ENCODE measurements around the gene COG6.

The COG6 gene

DNA sequence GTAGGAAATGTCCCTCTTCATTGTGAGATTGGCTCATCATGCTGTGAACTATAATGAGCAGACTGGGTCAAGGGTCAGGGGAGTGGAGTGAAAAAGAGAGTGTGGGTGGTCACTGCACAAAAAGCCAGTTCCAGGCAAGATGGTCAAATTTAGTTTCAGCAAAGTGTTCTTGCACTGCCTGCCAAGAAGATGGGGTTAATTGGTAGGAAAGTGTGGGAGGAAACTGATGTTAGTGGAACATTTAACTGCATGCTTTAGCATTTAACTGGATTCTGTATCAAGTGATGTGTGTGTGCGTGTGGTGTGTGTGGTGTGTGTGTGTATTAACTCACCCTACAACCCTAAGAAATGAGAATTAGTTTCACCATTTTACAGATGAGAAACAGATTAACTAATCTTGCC lies 131.6 kb downstream of the COG6 start:
- TF ChIP-seq, protein P1, sequence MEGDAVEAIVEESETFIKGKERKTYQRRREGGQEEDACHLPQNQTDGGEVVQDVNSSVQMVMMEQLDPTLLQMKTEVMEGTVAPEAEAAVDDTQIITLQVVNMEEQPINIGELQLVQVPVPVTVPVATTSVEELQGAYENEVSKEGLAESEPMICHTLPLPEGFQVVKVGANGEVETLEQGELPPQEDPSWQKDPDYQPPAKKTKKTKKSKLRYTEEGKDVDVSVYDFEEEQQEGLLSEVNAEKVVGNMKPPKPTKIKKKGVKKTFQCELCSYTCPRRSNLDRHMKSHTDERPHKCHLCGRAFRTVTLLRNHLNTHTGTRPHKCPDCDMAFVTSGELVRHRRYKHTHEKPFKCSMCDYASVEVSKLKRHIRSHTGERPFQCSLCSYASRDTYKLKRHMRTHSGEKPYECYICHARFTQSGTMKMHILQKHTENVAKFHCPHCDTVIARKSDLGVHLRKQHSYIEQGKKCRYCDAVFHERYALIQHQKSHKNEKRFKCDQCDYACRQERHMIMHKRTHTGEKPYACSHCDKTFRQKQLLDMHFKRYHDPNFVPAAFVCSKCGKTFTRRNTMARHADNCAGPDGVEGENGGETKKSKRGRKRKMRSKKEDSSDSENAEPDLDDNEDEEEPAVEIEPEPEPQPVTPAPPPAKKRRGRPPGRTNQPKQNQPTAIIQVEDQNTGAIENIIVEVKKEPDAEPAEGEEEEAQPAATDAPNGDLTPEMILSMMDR (IDR thresholded peaks at IDR 0.05; ENCODE audit: insufficient read depth, missing control alignments), result no peak
- FAIRE-seq, result no peak
- DNase-seq (ENCODE audit: insufficient read length, low spot score), result no peak

DNA sequence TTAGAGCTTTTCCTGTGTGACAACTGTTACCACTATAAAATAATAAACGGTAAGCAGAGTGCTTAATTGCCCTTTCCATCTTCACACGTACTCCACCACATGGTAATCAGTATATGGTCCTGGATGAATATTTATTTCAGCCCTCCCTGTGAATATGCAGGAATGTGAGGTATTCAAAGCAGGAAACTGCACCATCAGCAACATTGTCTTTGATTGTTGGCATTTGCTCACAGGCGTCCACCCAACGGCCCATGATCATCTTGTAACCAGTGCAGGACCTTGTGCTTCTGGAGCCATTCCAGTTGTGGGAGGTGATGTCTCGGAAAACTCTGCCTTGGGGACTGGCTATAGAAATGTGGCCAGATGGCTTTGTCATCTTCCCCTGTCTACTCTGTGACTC lies 132.6 kb downstream of the COG6 start:
- no peak for FAIRE-seq
- DNase-seq (ENCODE audit: insufficient read length, low spot score), result no peak
- TF ChIP-seq, protein P1 (IDR thresholded peaks at IDR 0.05; ENCODE audit: insufficient read depth, missing control alignments), result no peak

DNA sequence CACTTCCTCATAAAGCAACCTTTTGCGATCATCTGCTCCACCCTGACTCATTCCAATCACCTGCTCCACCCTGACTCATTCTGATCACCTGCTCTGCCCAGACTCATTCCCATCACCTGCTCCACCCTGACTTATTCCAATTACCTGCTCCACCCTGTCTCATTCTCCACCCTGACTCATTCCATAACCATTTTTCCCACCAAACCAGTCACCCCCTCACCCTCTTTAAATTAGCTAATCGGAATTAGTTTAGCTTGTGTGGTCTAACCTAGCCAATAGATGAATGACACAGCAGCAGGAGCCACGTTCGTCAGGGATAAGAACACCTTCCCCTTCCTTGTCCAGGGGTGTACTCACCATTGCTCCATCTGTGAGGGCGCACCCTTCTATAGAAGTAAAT lies 134.0 kb downstream of the COG6 start:
- DNase-seq (ENCODE audit: insufficient read length, low spot score), result no peak
- no peak for FAIRE-seq
- TF ChIP-seq, protein P1 (IDR thresholded peaks at IDR 0.05; ENCODE audit: insufficient read depth, missing control alignments), result no peak

Measured in D721Med (cell line).